ENCODE data around the gene CCDC120.

Gene CCDC120

GRCh38 chrX:49061916-49062315, 3.1 kb downstream of the CCDC120 start:
- no peak overlapping the region for H3K27ac ChIP-seq
- TF ChIP-seq CTCF (IDR thresholded peaks at IDR 0.05): no peak
- DNase-seq (ENCODE audit: low spot score): peak; percentile 50
- H3K4me3 ChIP-seq: no peak overlapping the region

GRCh38 chrX:49063715-49064114, 4.9 kb downstream of the CCDC120 start:
- DNase-seq (ENCODE audit: low spot score): peak; percentile 64
- no peak for TF ChIP-seq CTCF (IDR thresholded peaks at IDR 0.05)
- no peak overlapping the region for H3K27ac ChIP-seq
- no peak overlapping the region for H3K4me3 ChIP-seq

- DNase-seq (ENCODE audit: low spot score): peak; percentile 55
- TF ChIP-seq CTCF (IDR thresholded peaks at IDR 0.05): no peak
- H3K27ac ChIP-seq: no peak overlapping the region
- H3K4me3 ChIP-seq: no peak overlapping the region
Observed at GRCh38 chrX:49064303-49064702, 5.5 kb downstream of the CCDC120 start.

- TF ChIP-seq CTCF (IDR thresholded peaks at IDR 0.05): no peak
- peak; percentile 53 for DNase-seq (ENCODE audit: low spot score)
- Histone ChIP-seq H3K4me3 (no peak overlapping the region), H3K27ac (no peak overlapping the region)
Observed at GRCh38 chrX:49064735-49065134, 5.9 kb downstream of the CCDC120 start.

- no peak for DNase-seq (ENCODE audit: low spot score)
- H3K4me3 ChIP-seq: no peak overlapping the region
- H3K27ac ChIP-seq: no peak overlapping the region
- TF ChIP-seq CTCF (IDR thresholded peaks at IDR 0.05): no peak
Observed at GRCh38 chrX:49066278-49066677, 7.5 kb downstream of the CCDC120 start.

- Histone ChIP-seq H3K27ac (no peak overlapping the region), H3K4me3 (no peak overlapping the region)
- TF ChIP-seq CTCF (IDR thresholded peaks at IDR 0.05): no peak
- no peak for DNase-seq (ENCODE audit: low spot score)
Observed at GRCh38 chrX:49066690-49067089, 7.9 kb downstream of the CCDC120 start.

- no peak for TF ChIP-seq CTCF (IDR thresholded peaks at IDR 0.05)
- DNase-seq (ENCODE audit: low spot score): no peak
- Histone ChIP-seq H3K4me3 (no peak overlapping the region), H3K27ac (no peak overlapping the region)
Observed at GRCh38 chrX:49067285-49068120, 8.7 kb downstream of the CCDC120 start.
